ENCODE results near the gene SOX10.

GRCh38 chr22:38026130-38027111, 42.1 kb upstream of the SOX10 start:
- TF ChIP-seq, protein P1, sequence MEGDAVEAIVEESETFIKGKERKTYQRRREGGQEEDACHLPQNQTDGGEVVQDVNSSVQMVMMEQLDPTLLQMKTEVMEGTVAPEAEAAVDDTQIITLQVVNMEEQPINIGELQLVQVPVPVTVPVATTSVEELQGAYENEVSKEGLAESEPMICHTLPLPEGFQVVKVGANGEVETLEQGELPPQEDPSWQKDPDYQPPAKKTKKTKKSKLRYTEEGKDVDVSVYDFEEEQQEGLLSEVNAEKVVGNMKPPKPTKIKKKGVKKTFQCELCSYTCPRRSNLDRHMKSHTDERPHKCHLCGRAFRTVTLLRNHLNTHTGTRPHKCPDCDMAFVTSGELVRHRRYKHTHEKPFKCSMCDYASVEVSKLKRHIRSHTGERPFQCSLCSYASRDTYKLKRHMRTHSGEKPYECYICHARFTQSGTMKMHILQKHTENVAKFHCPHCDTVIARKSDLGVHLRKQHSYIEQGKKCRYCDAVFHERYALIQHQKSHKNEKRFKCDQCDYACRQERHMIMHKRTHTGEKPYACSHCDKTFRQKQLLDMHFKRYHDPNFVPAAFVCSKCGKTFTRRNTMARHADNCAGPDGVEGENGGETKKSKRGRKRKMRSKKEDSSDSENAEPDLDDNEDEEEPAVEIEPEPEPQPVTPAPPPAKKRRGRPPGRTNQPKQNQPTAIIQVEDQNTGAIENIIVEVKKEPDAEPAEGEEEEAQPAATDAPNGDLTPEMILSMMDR (conservative IDR thresholded peaks at IDR 0.05; ENCODE audit: low read length), result no peak
- TF ChIP-seq EZH2phosphoT487 (IDR thresholded peaks at IDR 0.05; ENCODE audit: borderline replicate concordance), result no peak

Measured in Loucy (cell line).